ENCODE measurements around the gene ZYG11A. TPM values are rescaled to one million over a fixed set of nuclear protein-coding genes. Genes with fewer than 3 reads are reported as not detected.

Gene ZYG11A
- total RNA-seq, 1 donor from 2014 or later = 0.18 TPM

GRCh38 chr1:52848423-52848822 is 5.9 kb downstream of the ZYG11A start:
- H3K9me3 Mint-ChIP-seq (ENCODE audit: unreplicated experiment) = no peaks in the 10 kb centered on the region
- H3K4me3 Mint-ChIP-seq (ENCODE audit: unreplicated experiment) = no peak overlapping the region
- no peaks in the 10 kb centered on the region for H3K4me1 Mint-ChIP-seq (ENCODE audit: unreplicated experiment)
- peaks cover 2% of the 10 kb centered on the region for H3K27me3 Mint-ChIP-seq (ENCODE audit: unreplicated experiment)
- no peaks in the 10 kb centered on the region for H3K36me3 Mint-ChIP-seq (ENCODE audit: low read depth, unreplicated experiment)
- TF ChIP-seq CTCF (IDR thresholded peaks at IDR 0.05; ENCODE audit: unreplicated experiment) = no peak
- H3K27ac Mint-ChIP-seq (ENCODE audit: unreplicated experiment) = no peak overlapping the region
- no peak for DNase-seq (ENCODE audit: low spot score)

DNA sequence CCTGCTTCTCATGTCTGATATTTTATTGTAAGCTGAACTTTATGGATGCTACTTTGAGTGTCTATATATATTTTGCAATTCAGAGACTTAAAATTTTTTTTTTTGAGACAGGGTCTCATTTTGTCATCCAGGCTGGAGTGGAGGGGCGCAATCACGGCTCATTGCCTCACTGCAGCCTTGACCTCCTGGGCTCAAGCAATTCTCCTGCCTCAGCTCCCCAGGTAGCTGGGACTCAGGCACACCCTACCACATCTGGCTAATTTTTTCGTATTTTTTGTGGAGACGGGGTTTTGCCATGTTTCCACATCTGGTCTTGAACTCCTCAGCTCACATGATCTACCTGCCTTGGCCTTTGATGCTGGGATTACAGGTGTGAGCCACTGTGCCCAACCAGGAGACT is 8.4 kb downstream of the ZYG11A start:
- no peak for DNase-seq (ENCODE audit: low spot score)
- no peak for TF ChIP-seq CTCF (IDR thresholded peaks at IDR 0.05; ENCODE audit: unreplicated experiment)
- H3K27me3 Mint-ChIP-seq (ENCODE audit: unreplicated experiment) = no peaks in the 10 kb centered on the region
- no peaks in the 10 kb centered on the region for H3K9me3 Mint-ChIP-seq (ENCODE audit: unreplicated experiment)
- H3K4me1 Mint-ChIP-seq (ENCODE audit: unreplicated experiment) = no peaks in the 10 kb centered on the region
- no peak overlapping the region for H3K4me3 Mint-ChIP-seq (ENCODE audit: unreplicated experiment)
- H3K27ac Mint-ChIP-seq (ENCODE audit: unreplicated experiment) = no peak overlapping the region
- H3K36me3 Mint-ChIP-seq (ENCODE audit: low read depth, unreplicated experiment) = no peaks in the 10 kb centered on the region

DNA sequence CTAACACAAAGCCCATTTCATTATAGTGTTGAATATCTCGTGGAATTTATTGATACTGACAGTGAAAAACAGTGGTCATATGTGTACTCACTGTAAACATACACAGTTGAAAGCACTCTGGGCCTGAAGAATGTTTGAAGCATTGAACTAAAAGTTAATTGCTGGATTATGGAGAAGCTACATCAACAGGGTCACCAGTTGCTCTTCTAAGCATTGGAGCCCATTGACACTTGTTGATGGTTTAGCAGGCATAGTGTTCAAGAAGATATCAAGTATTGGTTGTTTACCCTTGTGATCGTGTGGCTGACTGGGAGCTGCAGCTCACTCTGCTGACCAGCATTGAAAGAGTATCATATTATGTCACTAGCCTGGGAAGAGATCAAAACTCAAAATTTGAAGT is 10.3 kb downstream of the ZYG11A start:
- Mint-ChIP-seq H3K27ac (ENCODE audit: unreplicated experiment) (no peak overlapping the region), H3K4me3 (ENCODE audit: unreplicated experiment) (no peak overlapping the region), H3K9me3 (ENCODE audit: unreplicated experiment) (no peaks in the 10 kb centered on the region), H3K27me3 (ENCODE audit: unreplicated experiment) (no peaks in the 10 kb centered on the region), H3K36me3 (ENCODE audit: low read depth, unreplicated experiment) (no peaks in the 10 kb centered on the region), H3K4me1 (ENCODE audit: unreplicated experiment) (no peaks in the 10 kb centered on the region)
- no peak for DNase-seq (ENCODE audit: low spot score)
- no peak for TF ChIP-seq CTCF (IDR thresholded peaks at IDR 0.05; ENCODE audit: unreplicated experiment)

GRCh38 chr1:52855584-52855983 is 13.0 kb downstream of the ZYG11A start:
- Mint-ChIP-seq H3K27ac (ENCODE audit: unreplicated experiment) (no peak overlapping the region), H3K36me3 (ENCODE audit: low read depth, unreplicated experiment) (no peaks in the 10 kb centered on the region), H3K9me3 (ENCODE audit: unreplicated experiment) (no peaks in the 10 kb centered on the region), H3K27me3 (ENCODE audit: unreplicated experiment) (no peaks in the 10 kb centered on the region), H3K4me3 (ENCODE audit: unreplicated experiment) (no peak overlapping the region), H3K4me1 (ENCODE audit: unreplicated experiment) (no peaks in the 10 kb centered on the region)
- no peak for TF ChIP-seq CTCF (IDR thresholded peaks at IDR 0.05; ENCODE audit: unreplicated experiment)
- no peak for DNase-seq (ENCODE audit: low spot score)

- Mint-ChIP-seq H3K27me3 (ENCODE audit: unreplicated experiment) (no peaks in the 10 kb centered on the region), H3K4me3 (ENCODE audit: unreplicated experiment) (no peak overlapping the region), H3K27ac (ENCODE audit: unreplicated experiment) (no peak overlapping the region), H3K9me3 (ENCODE audit: unreplicated experiment) (no peaks in the 10 kb centered on the region), H3K4me1 (ENCODE audit: unreplicated experiment) (no peaks in the 10 kb centered on the region), H3K36me3 (ENCODE audit: low read depth, unreplicated experiment) (no peaks in the 10 kb centered on the region)
- TF ChIP-seq CTCF (IDR thresholded peaks at IDR 0.05; ENCODE audit: unreplicated experiment) = no peak
- no peak for DNase-seq (ENCODE audit: low spot score)
Observed at GRCh38 chr1:52856026-52856425, 13.5 kb downstream of the ZYG11A start.
